GM18520 (cell line): ENCODE measurements around the gene ASS1.
"Not testable (repeated sequence)": the region's sequence is repeated elsewhere in the genome, so short reads cannot be mapped to it uniquely, and the experiment has no call there.

ENCODE experiments used
- ATAC-seq: cut with Tn5 transposase; IDR thresholded peaks from one replicate; pipeline ENCODE4 v1.9.1; 2021; ENCODE audit not compliant: unreplicated experiment

Gene ASS1

GRCh38 chr9:130433168-130433946, 11.4 kb upstream of the ASS1 start:
- ATAC-seq = no peak

- ATAC-seq = no peak
Observed at GRCh38 chr9:130433947-130434262, 10.9 kb upstream of the ASS1 start.

- ATAC-seq = not testable (repeated sequence)
Observed at GRCh38 chr9:130434656-130435055, 10.1 kb upstream of the ASS1 start.

- no peak for ATAC-seq
Observed at GRCh38 chr9:130437011-130437789, 7.6 kb upstream of the ASS1 start.

- ATAC-seq = no peak
Observed at GRCh38 chr9:130438382-130438981, 6.3 kb upstream of the ASS1 start.

GRCh38 chr9:130441031-130441430, 3.7 kb upstream of the ASS1 start:
- ATAC-seq = no peak

- no peak for ATAC-seq
Observed at GRCh38 chr9:130442746-130443455, 1.9 kb upstream of the ASS1 start.

- ATAC-seq = no peak
Observed at GRCh38 chr9:130443456-130443801, 1.3 kb upstream of the ASS1 start.

- ATAC-seq = no peak
Observed at GRCh38 chr9:130443840-130444492, 795 bp upstream of the ASS1 start.

GRCh38 chr9:130445268-130445983, 665 bp downstream of the ASS1 start:
- no peak for ATAC-seq

GRCh38 chr9:130446101-130446861, 1.5 kb downstream of the ASS1 start:
- ATAC-seq = no peak

- ATAC-seq = no peak
Observed at GRCh38 chr9:130447193-130447816, 2.5 kb downstream of the ASS1 start.

- ATAC-seq = no peak
Observed at GRCh38 chr9:130448035-130448624, 3.4 kb downstream of the ASS1 start.

- ATAC-seq = no peak
Observed at GRCh38 chr9:130448771-130449603, 4.2 kb downstream of the ASS1 start.

- no peak for ATAC-seq
Observed at GRCh38 chr9:130450344-130451003, 5.7 kb downstream of the ASS1 start.

- no peak for ATAC-seq
Observed at GRCh38 chr9:130451004-130451390, 6.2 kb downstream of the ASS1 start.
